Thymus (tissue), 11 donors: ENCODE measurements around the gene ZNF215. TPM values are rescaled to one million over a fixed set of nuclear protein-coding genes. Genes with fewer than 3 reads are reported as not detected.
"Not testable (repeated sequence)": the region's sequence is repeated elsewhere in the genome, so short reads cannot be mapped to it uniquely, and the experiment has no call there.

Experiments
- DNase-seq, 9 donors: peaks; one replicate each; pipeline ENCODE4 v3.0.0-alpha.2; 2013; ENCODE audit warnings: low spot score in 9 of 9, low read depth in 6 of 9, missing footprints in 1 of 9
- H3K27ac ChIP-seq, 2 donors: one replicate each; pipeline ENCODE4 v1.5.1; 2013; ENCODE audit warnings: control low read depth in 1 of 2, low read depth in 1 of 2, low read length in 1 of 2, mild to moderate bottlenecking in 1 of 2, moderate library complexity in 1 of 2
- H3K27me3 ChIP-seq, 2 donors: one replicate each; pipeline ENCODE4 v1.5.1; 2013; ENCODE audit warnings: low read length in 1 of 2; ENCODE audit not compliant: control insufficient read depth in 2 of 2, insufficient read depth in 1 of 2
- H3K36me3 ChIP-seq, 2 donors: one replicate each; pipeline ENCODE4 v1.5.1; 2013; ENCODE audit warnings: low read length in 1 of 2, mild to moderate bottlenecking in 1 of 2, moderate library complexity in 1 of 2; ENCODE audit not compliant: control insufficient read depth in 2 of 2, insufficient read depth in 2 of 2
- H3K4me1 ChIP-seq, 2 donors: one replicate each; pipeline ENCODE4 v1.5.1; 2013; ENCODE audit warnings: low read length in 2 of 2; ENCODE audit not compliant: control insufficient read depth in 2 of 2, insufficient read depth in 2 of 2
- H3K4me3 ChIP-seq, 2 donors: one replicate each; pipeline ENCODE4 v1.5.1; 2013; ENCODE audit warnings: low read length in 2 of 2, control low read depth in 1 of 2, mild to moderate bottlenecking in 1 of 2
- H3K9me3 ChIP-seq, 2 donors: one replicate each; pipeline ENCODE4 v1.5.1; 2013; ENCODE audit warnings: low read length in 1 of 2, mild to moderate bottlenecking in 1 of 2; ENCODE audit not compliant: control insufficient read depth in 2 of 2, insufficient read depth in 1 of 2
- WGBS: extraction: QIAGEN DNeasy Blood & Tissue Kit; methylation state at CpG from one replicate; pipeline ENCODE4 v1.1.7; 2013; 5-methylcytosine and 5-hydroxymethylcytosine counted together
- polyA plus RNA-seq: library from polyadenylated mRNA; stranded (reverse); fragments of 200-250 nt; gene quantifications from one replicate; pipeline ENCODE4 v1.2.3, GENCODE V29; 2013
- total RNA-seq: library from RNA; stranded (reverse); fragments of 120-200 nt; gene quantifications from one replicate; pipeline ENCODE4 v1.2.4, GENCODE V29; 2013
- donor health status: healthy.

Gene ZNF215
- total and polyA plus RNA-seq, 2 donors = 2.2 to 5.9 TPM

DNA sequence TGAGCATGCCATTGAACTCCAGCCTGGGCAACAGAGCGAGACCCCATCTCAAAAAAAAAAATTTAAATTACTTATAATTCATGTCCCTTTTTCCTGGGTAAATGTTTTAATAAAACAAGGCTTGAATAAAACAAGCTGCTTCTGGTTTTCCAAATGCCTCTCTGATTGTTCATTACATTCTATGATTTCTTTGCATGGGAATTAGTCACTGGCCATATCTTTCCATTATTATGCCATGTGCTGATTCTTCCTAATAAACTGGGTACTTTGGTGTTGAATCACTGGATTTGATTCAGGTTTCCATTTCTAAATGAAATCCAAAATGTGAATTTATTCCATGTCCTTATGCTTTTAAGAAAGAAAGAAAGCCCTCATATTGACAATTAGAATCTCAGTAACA, 42.6 kb downstream of the ZNF215 start:
- Histone ChIP-seq H3K36me3 (no peaks in the 10 kb centered on the region), H3K27me3 (no peaks in the 10 kb centered on the region), H3K4me3 (no peak overlapping the region), H3K4me1 (no peaks in the 10 kb centered on the region), H3K27ac (no peak overlapping the region), H3K9me3 (no peaks in the 10 kb centered on the region)
- WGBS = 98% methylated on average over 1 of the region's 1 CpG
- no peak for DNase-seq

- not testable (repeated sequence) for H3K4me3 ChIP-seq, H3K27ac ChIP-seq, H3K4me1 ChIP-seq, DNase-seq, H3K9me3 ChIP-seq, H3K36me3 ChIP-seq, H3K27me3 ChIP-seq
- WGBS = 93% methylated on average over 4 of the region's 4 CpGs
Observed at GRCh38 chr11:6969854-6970253, 43.6 kb downstream of the ZNF215 start.

DNA sequence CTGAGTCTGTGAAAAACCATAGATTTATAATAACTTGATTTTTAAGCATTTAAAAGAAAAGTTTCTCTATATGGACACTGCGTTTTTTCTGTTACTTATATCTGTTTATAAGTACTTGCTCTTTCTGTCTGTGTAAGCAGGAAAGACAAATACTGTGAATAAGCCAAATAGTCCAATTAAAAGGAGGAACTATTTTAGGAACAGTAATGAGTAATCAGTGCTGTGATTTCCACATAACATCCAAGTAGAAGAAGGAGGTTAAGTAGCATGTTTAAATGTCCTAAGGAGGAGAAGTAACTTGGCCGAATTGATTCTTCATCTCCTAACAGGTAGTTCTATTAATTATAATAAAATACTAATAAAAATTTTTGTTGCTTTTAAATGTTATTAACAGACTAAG, 53.1 kb downstream of the ZNF215 start:
- H3K4me1 ChIP-seq = no peaks in the 10 kb centered on the region
- no peaks in the 10 kb centered on the region for H3K9me3 ChIP-seq
- no peaks in the 10 kb centered on the region for H3K27me3 ChIP-seq
- H3K27ac ChIP-seq = no peak overlapping the region
- DNase-seq = no peak
- no peaks in the 10 kb centered on the region for H3K36me3 ChIP-seq
- H3K4me3 ChIP-seq = no peak overlapping the region
- WGBS = 94% methylated on average over 2 of the region's 2 CpGs

DNA sequence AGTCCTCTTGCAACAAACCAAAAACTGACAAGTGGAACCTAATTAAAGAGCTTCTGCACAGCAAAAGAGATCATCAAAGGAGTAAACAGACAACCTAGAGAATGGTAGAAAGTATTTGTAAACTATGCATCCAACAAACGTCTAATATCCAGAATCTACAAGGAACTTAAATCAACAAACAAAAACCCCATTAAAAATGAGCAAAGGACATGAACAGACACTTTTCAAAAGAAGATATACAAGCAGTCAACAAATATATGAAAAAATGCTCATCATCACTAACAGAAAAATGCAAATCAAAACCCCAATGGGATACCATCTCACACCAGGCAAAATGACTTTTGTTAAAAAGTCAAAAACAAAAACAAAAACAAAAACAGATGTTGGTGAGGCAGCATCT, 60.3 kb downstream of the ZNF215 start:
- H3K4me3 ChIP-seq = no peak overlapping the region
- peaks cover 0 to 2% of the 10 kb centered on the region in 2 donors for H3K9me3 ChIP-seq
- H3K4me1 ChIP-seq = no peaks in the 10 kb centered on the region
- WGBS = 93% methylated on average over 1 of the region's 1 CpG
- H3K27ac ChIP-seq = no peak overlapping the region
- H3K27me3 ChIP-seq = no peaks in the 10 kb centered on the region
- H3K36me3 ChIP-seq = no peaks in the 10 kb centered on the region
- no peak for DNase-seq

DNA sequence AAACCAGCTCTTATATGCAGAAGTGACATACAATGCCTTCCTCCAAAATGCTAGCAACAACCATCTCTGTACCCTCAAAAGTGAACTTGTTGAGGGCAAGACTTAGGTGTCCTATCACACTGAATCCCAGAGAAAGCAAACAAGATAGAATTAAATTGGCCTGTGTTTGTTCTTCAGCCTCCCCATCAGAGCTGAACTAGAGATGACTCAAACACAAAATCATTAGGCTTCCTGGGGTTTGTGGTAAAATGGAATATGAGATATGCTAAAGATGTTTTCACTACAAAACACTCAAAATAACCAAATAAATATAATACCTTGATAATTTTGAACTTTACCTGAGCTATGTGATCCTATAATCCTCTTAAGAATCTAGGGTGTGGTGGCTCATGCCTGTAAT, 62.3 kb downstream of the ZNF215 start:
- H3K4me1 ChIP-seq = no peaks in the 10 kb centered on the region
- no peaks in the 10 kb centered on the region for H3K27me3 ChIP-seq
- peaks cover 0 to 2% of the 10 kb centered on the region in 2 donors for H3K9me3 ChIP-seq
- H3K27ac ChIP-seq = no peak overlapping the region
- H3K4me3 ChIP-seq = no peak overlapping the region
- DNase-seq = no peak
- no peaks in the 10 kb centered on the region for H3K36me3 ChIP-seq

- Histone ChIP-seq H3K9me3 (peaks cover 0 to 2% of the 10 kb centered on the region in 2 donors), H3K27me3 (no peaks in the 10 kb centered on the region), H3K27ac (no peak overlapping the region), H3K4me3 (no peak overlapping the region), H3K36me3 (no peaks in the 10 kb centered on the region), H3K4me1 (no peaks in the 10 kb centered on the region)
- DNase-seq = no peak
- 89% methylated on average over 6 of the region's 6 CpGs for WGBS
Observed at GRCh38 chr11:6991227-6991626, 65.0 kb downstream of the ZNF215 start.

DNA sequence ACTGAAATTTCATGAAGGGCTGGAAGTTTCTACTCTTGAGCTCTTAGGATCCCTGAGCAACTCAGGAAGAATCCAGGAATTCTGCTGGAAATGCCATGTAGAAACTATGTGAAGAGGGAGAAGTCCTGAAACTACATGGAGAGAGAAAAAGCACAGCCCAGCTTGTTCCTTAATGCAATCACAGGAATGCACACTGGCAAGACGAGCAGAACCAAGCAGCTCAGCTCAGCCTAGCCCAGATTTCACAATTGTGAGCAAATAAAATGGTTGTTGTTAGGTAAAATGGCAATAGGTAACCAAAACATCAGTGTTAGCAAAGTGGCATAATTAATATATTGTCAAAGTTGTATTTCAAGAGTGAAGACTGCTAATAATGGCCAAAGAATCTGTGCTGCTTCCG, 65.8 kb downstream of the ZNF215 start:
- H3K9me3 ChIP-seq = peaks cover 0 to 2% of the 10 kb centered on the region in 2 donors
- no peaks in the 10 kb centered on the region for H3K4me1 ChIP-seq
- DNase-seq = no peak
- no peaks in the 10 kb centered on the region for H3K27me3 ChIP-seq
- no peak overlapping the region for H3K27ac ChIP-seq
- no peaks in the 10 kb centered on the region for H3K36me3 ChIP-seq
- no peak overlapping the region for H3K4me3 ChIP-seq
- 95% methylated on average over 2 of the region's 2 CpGs for WGBS

DNA sequence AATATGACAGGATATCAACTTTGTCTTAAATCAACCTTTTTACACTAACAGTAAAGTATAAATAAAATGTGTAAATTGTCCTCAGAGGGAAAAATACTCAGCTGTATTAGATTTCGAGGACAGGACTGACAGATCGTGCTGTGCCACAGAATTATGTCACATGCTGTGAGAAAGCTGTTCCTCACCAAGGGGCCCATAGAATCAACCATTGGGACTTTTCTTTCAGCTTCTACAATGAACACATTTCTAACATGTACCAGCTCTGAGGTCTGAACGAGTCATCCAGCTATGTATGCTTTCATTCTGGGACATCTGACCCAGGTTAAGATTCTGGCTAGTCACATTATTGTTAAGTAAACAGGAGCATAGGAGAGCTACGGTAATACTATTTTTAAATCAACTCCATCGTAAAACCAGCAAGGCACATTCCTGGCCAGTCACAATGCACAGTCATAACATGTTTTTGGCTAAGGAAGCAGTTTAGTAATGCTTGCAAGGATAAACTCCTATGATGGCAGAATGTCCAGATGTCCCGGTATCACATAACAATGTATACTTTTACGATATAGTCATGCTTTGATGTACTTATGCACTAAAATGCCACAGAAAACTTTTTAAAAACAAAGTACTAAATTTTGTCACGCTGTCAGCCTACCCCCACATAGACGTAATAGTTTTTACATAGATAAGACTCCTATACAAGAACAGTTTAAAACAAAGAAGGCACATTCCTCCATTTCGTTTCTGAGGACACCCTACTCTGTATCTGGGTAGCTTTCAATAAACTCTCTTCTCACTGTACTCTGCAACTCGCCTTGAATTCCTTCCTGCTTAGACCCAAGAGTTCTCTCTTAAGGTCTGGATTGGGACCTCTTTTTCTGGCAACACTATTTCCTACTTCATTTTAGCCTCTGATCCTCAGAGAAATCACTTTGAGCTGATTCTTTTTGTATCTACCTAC, 66.5 kb downstream of the ZNF215 start:
- no peaks in the 10 kb centered on the region for H3K36me3 ChIP-seq
- H3K27ac ChIP-seq = no peak overlapping the region
- H3K9me3 ChIP-seq = peaks cover 0 to 2% of the 10 kb centered on the region in 2 donors
- H3K27me3 ChIP-seq = no peaks in the 10 kb centered on the region
- no peaks in the 10 kb centered on the region for H3K4me1 ChIP-seq
- no peak overlapping the region for H3K4me3 ChIP-seq
- WGBS = 80% methylated on average over 11 of the region's 11 CpGs
- no peak for DNase-seq

DNA sequence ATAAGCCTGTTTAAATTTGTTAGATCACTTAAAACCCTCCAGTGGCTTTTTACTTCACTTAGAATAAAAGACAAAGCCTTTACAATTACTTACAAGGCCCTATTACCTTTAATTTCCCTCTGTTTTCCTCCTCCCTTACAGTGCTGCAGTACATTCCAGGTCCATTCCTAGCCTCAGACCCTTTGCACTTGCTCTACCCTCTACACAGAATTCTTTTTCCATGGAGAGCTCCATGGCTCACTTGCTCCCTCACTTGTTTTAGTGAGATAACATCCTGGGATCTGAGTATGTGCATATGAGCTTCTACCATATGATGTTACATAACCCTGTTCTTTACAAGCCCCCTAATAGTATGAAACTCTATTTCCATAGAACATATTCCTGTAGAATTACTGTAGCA, 69.5 kb downstream of the ZNF215 start:
- no peaks in the 10 kb centered on the region for H3K4me1 ChIP-seq
- H3K9me3 ChIP-seq = peaks cover 0 to 2% of the 10 kb centered on the region in 2 donors
- H3K4me3 ChIP-seq = no peak overlapping the region
- no peaks in the 10 kb centered on the region for H3K27me3 ChIP-seq
- no peak overlapping the region for H3K27ac ChIP-seq
- no peaks in the 10 kb centered on the region for H3K36me3 ChIP-seq
- no peak for DNase-seq
